Activated CD8-positive, alpha-beta T cell treated with anti-CD3 and anti-CD28 coated beads, Interleukin-2, amount 10 ng/mL, durations not matched to agents 7 days and 5 days (primary cell): ENCODE measurements around the gene WT1. TPM values are rescaled to one million over a fixed set of nuclear protein-coding genes. Genes with fewer than 3 reads are reported as not detected.
"Not testable (repeated sequence)": the region's sequence is repeated elsewhere in the genome, so short reads cannot be mapped to it uniquely, and the experiment has no call there.

ENCODE experiments used
- ATAC-seq: fragments of 150-1000 bp; cut with Tn5 transposase; one replicate; pipeline ENCODE4 v1.10.0; 2021; ENCODE audit warnings: moderate library complexity
- CTCF ChIA-PET: fragments of 350-600 bp; sonication (Branson Sonifier 250); formaldehyde crosslinking; loops from one replicate; lab custom pipeline; 2021; ENCODE audit warnings: antibody characterized with exemption; lab: Charles Lee
- POLR2A ChIA-PET: fragments of 350-600 bp; sonication (Branson Sonifier 250); formaldehyde crosslinking; loops from one replicate; lab custom pipeline; 2021; ENCODE audit warnings: antibody characterized with exemption; lab: Charles Lee
- DNase-seq: peaks from one replicate; pipeline ENCODE4 v3.0.0-alpha.2; 2020
- H3K27ac Mint-ChIP-seq: one replicate; pipeline ENCODE4 v1.8.0; 2021; ENCODE audit warnings: mild to moderate bottlenecking, mixed read lengths
- H3K27me3 Mint-ChIP-seq: one replicate; pipeline ENCODE4 v1.8.0; 2021; ENCODE audit warnings: low read depth, mixed read lengths
- H3K36me3 Mint-ChIP-seq: one replicate; pipeline ENCODE4 v1.8.0; 2021; ENCODE audit warnings: low read depth, mixed read lengths
- H3K4me1 Mint-ChIP-seq: one replicate; pipeline ENCODE4 v1.8.0; 2021; ENCODE audit warnings: low read depth, mixed read lengths
- H3K4me3 Mint-ChIP-seq: one replicate; pipeline ENCODE4 v1.8.0; 2021; ENCODE audit warnings: mild to moderate bottlenecking, mixed read lengths
- H3K9me3 Mint-ChIP-seq: one replicate; pipeline ENCODE4 v1.8.0; 2022; ENCODE audit warnings: mixed read lengths; ENCODE audit not compliant: insufficient read depth
- total RNA-seq, 2 experiments: library from RNA; stranded (reverse); gene quantifications; one replicate each; pipeline ENCODE4 v1.2.3, GENCODE V29; 2021

Gene WT1
- total RNA-seq, result not detected

DNA sequence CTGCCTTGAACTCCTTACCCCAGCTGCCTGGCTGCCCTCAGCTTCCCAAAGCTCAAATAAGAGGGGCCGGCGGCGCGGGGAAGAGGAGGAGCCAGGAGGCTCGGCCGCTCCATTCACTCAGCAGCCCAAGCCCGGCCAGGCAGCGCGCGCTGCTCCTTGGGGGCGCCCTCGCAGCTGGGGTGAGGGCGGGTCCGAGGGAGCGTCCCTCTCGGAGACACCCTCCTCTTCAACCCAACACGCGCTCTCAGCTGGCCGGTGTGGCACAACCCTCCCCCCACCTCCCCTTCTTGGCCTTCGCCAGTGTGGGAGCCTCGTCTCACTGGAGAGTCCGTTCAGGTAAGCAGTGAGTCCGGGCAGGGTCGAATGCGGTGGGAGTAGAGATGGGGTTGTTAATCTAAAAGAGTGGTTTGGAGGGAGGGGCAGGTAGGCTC, at the start of gene WT1:
WT1 (minus strand) TSS at position 29 of the 431 bp plus-strand sequence.
- no peak for DNase-seq
- H3K27ac Mint-ChIP-seq, result peak within 1 kb of the TSS; percentile 52
- H3K4me3 Mint-ChIP-seq, result peak within 1 kb of the TSS; percentile 43
- ATAC-seq, result no peak
- POLR2A ChIA-PET, result no interaction called here
- CTCF ChIA-PET, result no interaction called here
- H3K4me1 Mint-ChIP-seq, result peaks cover 28% of the 10 kb centered on the region
- no peaks in the 10 kb centered on the region for H3K9me3 Mint-ChIP-seq
- H3K36me3 Mint-ChIP-seq, result peaks cover 5% of the 10 kb centered on the region
- H3K27me3 Mint-ChIP-seq, result peaks cover 78% of the 10 kb centered on the region

DNA sequence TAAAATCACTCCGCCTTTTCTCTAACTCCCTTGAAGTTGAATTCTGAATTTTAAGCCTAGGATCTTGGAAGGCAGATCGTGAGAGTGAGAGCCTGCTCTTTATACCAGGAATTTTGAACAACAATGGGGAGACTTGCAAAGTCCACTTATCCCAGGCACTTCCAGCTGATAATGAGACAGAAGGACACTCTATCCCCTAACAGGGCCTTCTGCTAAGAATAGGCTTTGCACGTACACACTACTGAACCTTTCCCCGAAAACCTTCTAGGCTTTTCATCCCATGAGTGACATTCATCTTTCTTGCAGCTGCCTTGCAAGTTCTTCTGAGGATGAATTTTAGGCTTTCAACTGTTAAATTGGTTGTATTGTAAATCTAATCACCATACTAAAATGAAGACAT, 44.0 kb upstream of the WT1 start:
- no peaks in the 10 kb centered on the region for H3K9me3 Mint-ChIP-seq
- no peak for DNase-seq
- ChIA-PET POLR2A (no interaction called here), CTCF (no interaction called here)
- H3K4me3 Mint-ChIP-seq, result no peak overlapping the region
- no peaks in the 10 kb centered on the region for H3K27me3 Mint-ChIP-seq
- H3K27ac Mint-ChIP-seq, result no peak overlapping the region
- no peak for ATAC-seq
- no peaks in the 10 kb centered on the region for H3K4me1 Mint-ChIP-seq
- no peaks in the 10 kb centered on the region for H3K36me3 Mint-ChIP-seq

DNA sequence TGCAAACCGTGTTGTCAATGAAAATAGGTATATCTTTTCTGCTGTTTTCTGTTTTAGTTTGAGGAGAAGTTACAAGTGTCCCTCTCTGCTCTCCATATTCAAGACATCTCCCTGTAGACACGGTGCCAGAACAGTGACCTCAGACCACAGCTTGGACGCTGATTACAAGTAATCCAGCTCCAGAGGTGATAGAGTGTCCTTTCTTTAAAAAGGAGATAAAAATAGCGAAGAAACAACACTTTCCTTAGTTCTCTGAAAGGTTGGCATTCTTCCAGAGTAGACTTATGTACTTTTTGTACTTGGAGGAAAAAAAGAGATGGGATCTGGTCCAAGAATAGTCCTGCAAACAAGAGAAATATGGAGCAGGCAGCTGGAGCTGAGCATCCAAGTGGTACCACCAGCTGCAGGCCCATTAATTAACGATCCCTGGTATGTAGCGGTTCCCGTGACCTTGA, 43.0 kb upstream of the WT1 start:
- Mint-ChIP-seq H3K4me1 (no peaks in the 10 kb centered on the region), H3K36me3 (no peaks in the 10 kb centered on the region), H3K27ac (no peak overlapping the region), H3K27me3 (no peaks in the 10 kb centered on the region), H3K4me3 (no peak overlapping the region), H3K9me3 (no peaks in the 10 kb centered on the region)
- POLR2A ChIA-PET, result no interaction called here
- CTCF ChIA-PET, result no interaction called here
- ATAC-seq, result no peak
- no peak for DNase-seq

DNA sequence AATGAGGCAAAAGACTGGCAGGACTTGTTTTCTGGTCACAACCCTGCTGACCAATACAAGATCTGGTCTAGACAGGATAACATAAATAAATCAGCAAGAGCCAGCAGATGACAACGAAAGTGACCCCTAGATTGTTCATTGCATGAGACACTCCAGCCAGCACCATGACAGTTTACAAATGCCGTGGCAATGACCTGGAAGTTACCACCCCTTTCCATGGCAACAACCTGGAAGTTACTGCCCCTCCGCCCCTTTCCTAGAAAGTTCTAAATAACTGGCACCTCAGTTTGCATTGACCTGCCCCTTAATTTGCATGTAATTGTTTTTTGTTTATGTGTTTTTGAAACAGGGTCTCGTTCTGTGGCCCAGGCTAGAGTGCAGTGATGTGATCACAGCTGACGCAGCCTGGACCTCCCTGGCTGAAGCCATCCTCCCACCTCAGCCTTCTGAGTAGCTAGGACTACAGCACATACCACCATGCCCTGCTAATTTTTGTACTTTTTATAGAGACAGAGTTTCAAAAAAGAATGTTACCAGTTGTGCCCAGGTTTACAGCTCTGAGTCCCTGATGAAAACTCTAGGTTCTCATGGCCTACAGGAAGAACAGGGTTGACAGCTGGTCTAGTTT, 38.1 kb upstream of the WT1 start:
- ATAC-seq (no peak), DNase-seq (no peak)
- Mint-ChIP-seq H3K9me3 (no peaks in the 10 kb centered on the region), H3K27me3 (peaks cover 3% of the 10 kb centered on the region), H3K4me1 (no peaks in the 10 kb centered on the region), H3K27ac (no peak overlapping the region), H3K36me3 (no peaks in the 10 kb centered on the region), H3K4me3 (no peak overlapping the region)
- ChIA-PET POLR2A (no interaction called here), CTCF (no interaction called here)

DNA sequence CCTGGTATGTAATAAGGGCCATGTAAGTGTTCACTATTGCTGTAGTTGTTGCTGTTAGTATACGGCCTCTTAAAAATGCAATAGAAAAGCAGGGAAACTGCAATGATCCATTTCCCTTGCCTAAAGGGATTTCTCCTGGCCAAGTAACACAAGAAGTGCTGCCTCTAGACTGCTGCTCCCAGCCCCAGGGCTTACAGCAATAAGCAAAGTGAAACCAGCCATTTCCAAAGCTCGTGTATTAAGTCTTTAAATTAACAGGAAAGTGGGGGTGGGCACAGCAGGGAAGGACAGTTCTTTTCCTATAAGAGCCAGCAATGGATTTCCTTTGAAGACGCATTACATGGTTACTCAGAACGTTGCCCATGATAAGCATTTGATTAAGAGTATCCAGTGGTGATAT, 36.9 kb upstream of the WT1 start:
- CTCF ChIA-PET, result no interaction called here
- DNase-seq (no peak), ATAC-seq (no peak)
- Mint-ChIP-seq H3K36me3 (no peaks in the 10 kb centered on the region), H3K4me3 (no peak overlapping the region), H3K27me3 (peaks cover 3% of the 10 kb centered on the region), H3K27ac (no peak overlapping the region), H3K4me1 (no peaks in the 10 kb centered on the region), H3K9me3 (no peaks in the 10 kb centered on the region)
- POLR2A ChIA-PET, result no interaction called here

DNA sequence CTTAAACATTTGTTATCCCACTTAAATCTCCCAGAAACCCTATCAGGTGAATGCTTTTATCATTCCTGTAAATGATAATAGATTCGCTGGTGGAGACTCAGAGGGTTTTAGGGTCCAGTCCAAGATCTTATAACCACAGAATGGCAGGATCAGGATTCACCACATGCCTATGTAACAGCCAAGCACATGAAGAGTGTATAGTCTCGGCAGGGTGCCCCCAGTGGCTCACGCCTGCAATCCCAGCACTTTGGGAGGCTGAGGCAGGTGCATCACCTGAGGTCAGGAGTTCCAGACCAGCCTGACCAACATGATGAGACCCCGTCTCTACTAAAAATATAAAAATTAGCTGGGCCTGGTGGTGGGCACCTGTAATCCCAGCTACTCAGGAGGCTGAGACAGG, 36.2 kb upstream of the WT1 start:
- DNase-seq, H3K4me3 Mint-ChIP-seq, H3K27ac Mint-ChIP-seq, H3K36me3 Mint-ChIP-seq, H3K9me3 Mint-ChIP-seq, H3K4me1 Mint-ChIP-seq, CTCF ChIA-PET, POLR2A ChIA-PET, ATAC-seq, H3K27me3 Mint-ChIP-seq: not testable (repeated sequence)

DNA sequence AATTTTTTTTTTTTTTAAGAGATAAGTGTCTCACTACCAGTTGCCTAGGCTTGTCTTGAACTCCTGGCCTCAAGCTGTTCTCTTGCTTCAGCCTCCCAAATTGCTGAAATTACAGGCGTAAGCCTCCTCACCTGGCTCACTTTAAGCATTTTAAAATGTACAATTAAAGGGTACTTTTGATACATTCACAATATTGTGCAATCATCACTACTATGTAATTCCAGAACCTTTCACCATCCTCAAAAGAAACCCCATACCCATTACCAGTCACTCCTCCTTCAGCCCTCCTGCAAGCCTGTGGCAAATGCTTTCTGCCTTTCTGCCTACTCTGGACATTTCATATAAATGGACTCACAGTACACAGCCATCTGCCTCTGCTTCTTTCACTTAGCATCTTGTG, 34.5 kb upstream of the WT1 start:
- peaks cover 10% of the 10 kb centered on the region for H3K27me3 Mint-ChIP-seq
- ATAC-seq (no peak), DNase-seq (no peak)
- ChIA-PET POLR2A (no interaction called here), CTCF (no interaction called here)
- no peak overlapping the region for H3K27ac Mint-ChIP-seq
- no peak overlapping the region for H3K4me3 Mint-ChIP-seq
- no peaks in the 10 kb centered on the region for H3K4me1 Mint-ChIP-seq
- no peaks in the 10 kb centered on the region for H3K36me3 Mint-ChIP-seq
- H3K9me3 Mint-ChIP-seq, result no peaks in the 10 kb centered on the region

DNA sequence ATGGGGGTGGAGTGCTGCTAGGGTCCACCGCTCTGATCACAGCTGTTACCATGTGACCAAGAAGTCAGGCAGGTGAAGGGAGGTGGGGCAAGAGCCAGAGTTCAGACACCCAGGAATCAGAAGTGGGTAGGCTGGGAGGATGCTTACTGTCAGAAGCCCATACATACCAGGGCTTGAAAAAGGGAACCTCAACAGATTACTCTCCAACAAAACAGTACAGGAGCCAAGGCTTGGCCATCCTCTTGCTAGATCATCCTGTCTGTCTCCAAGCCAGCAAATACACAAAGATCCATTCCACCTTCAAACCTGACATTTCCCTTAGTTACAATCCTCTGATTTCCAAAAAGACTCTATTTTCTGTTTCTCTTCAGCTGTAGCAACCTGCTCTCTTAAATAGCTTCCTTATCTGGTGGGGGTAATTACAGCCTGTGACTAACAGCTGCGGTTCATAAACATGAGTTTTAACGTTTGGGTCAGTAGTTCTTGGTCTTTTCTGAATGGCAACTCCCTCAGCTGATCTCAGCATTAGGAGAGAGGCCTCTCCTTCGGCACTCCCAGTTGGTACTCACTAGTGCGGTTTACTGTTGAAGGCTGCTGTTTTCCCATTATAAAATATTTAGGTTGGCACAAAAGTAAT, 31.1 kb upstream of the WT1 start:
- ChIA-PET CTCF (no interaction called here), POLR2A (no interaction called here)
- Mint-ChIP-seq H3K27me3 (peaks cover 10% of the 10 kb centered on the region), H3K27ac (no peak overlapping the region), H3K4me1 (no peaks in the 10 kb centered on the region), H3K4me3 (no peak overlapping the region), H3K36me3 (no peaks in the 10 kb centered on the region), H3K9me3 (no peaks in the 10 kb centered on the region)
- ATAC-seq, result no peak
- no peak for DNase-seq

DNA sequence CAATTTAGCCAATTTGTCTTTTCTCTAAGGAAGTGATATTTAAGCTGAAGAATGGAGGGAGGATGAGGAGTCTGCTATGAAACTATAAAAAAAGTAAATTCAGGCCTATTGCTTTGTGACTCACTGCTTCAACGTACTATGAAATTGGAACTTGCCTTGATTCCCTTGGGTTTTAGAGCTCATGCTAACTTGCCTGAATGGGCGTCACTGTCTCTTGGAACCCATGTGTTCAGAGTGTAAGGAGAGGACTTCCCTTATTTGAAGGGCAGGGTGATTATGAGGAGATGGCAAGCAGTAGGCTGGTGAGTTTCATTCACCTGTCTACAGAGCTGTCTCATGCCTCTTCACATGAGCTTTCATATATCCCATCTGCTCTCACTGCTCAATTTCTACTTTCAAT, 28.7 kb upstream of the WT1 start:
- DNase-seq, result no peak
- Mint-ChIP-seq H3K27me3 (peaks cover 7% of the 10 kb centered on the region), H3K36me3 (no peaks in the 10 kb centered on the region), H3K27ac (no peak overlapping the region), H3K4me3 (no peak overlapping the region), H3K9me3 (no peaks in the 10 kb centered on the region), H3K4me1 (no peaks in the 10 kb centered on the region)
- ChIA-PET POLR2A (no interaction called here), CTCF (no interaction called here)
- ATAC-seq, result no peak

DNA sequence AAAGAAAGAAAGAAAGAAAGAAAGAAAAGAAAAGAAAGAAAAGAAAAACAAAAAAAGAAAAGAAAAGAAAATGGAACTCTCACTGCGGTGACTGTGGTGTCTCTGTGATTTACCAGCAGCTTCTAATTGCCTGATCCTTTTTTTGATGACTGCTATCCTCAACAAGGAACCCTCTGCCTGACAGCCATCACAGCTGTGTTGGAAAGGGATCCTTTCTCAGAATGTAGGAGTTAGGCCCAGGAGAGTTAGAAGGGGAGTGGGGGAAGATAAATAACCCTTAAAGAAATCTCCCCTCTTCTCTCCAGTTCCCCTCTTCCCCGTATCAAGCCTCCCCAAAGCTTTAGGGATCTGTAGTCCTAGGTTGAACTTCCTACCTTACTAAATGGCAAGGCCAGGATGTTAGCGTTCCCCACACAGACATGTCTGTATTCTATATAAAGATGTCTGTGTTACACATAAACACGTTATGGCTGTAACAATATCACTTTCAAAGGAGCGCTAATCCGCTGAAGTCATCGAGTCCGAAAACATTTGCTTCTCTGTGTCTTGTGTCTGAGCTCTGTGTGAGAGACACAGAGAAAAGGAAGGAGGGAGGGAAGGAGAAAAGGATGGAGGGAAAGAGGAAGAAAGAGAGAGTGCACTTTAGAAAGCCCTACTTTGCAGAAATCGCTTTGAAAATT, 26.8 kb upstream of the WT1 start:
- ATAC-seq (no peak), DNase-seq (no peak)
- CTCF ChIA-PET, result no interaction called here
- Mint-ChIP-seq H3K27me3 (peaks cover 7% of the 10 kb centered on the region), H3K9me3 (no peaks in the 10 kb centered on the region), H3K4me1 (no peaks in the 10 kb centered on the region), H3K36me3 (no peaks in the 10 kb centered on the region), H3K27ac (no peak overlapping the region), H3K4me3 (no peak overlapping the region)
- POLR2A ChIA-PET, result no interaction called here

DNA sequence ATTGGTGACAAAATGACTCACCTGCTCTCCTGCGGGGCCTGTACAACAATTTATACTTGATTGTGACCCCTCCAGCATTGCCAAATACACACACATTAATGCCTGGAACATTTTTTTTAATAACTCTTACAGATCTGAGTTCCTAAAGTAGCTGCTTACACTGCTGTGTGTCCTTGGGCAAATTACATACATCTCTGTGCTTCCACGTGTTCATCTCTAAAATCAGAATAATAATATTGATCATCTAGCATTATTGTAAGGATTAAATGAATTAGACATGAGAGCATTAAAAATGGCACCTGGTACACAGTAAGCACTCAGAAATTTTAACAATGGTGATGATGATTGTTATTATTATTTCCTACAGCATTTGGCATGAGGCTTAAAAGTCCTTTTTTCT, 21.5 kb upstream of the WT1 start:
- no peak overlapping the region for H3K4me3 Mint-ChIP-seq
- ATAC-seq (no peak), DNase-seq (no peak)
- ChIA-PET CTCF (no interaction called here), POLR2A (interaction anchor here (0.5 kb wide), 1 partner anchor 12 kb away, joined by 3 read pairs; no protein-coding TSS in a partner anchor)
- no peak overlapping the region for H3K27ac Mint-ChIP-seq
- H3K27me3 Mint-ChIP-seq, result no peaks in the 10 kb centered on the region
- H3K36me3 Mint-ChIP-seq, result no peaks in the 10 kb centered on the region
- no peaks in the 10 kb centered on the region for H3K4me1 Mint-ChIP-seq
- H3K9me3 Mint-ChIP-seq, result no peaks in the 10 kb centered on the region

DNA sequence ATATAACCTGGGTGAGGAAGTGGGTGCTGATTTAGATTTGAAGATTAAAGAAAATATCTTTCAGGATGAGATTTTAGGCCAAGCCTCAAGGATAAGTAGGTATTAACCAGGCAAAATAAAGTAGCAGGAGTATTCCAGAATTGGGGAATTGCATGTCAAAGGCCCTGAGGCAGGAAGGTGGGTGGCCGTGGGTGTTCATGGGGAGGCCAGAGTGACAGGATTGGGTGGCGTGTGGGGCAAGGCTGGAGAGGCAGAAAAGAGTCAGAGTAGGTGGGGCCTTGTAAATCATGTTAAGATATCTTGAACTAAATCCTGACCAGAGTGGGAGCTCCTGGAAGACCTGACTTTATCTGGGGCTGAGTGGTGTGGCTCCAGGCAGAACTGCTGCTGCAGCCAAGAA, 19.7 kb upstream of the WT1 start:
- Mint-ChIP-seq H3K36me3 (no peaks in the 10 kb centered on the region), H3K4me1 (no peaks in the 10 kb centered on the region), H3K9me3 (no peaks in the 10 kb centered on the region), H3K4me3 (no peak overlapping the region), H3K27me3 (peaks cover 3% of the 10 kb centered on the region), H3K27ac (no peak overlapping the region)
- no peak for DNase-seq
- POLR2A ChIA-PET, result no interaction called here
- CTCF ChIA-PET, result no interaction called here
- no peak for ATAC-seq
